GM12878 (cell line): ENCODE results near the gene PLXNA2. TPM values are rescaled to one million over a fixed set of nuclear protein-coding genes. Genes with fewer than 3 reads are reported as not detected.

Source experiments
- ATAC-seq: fragments of 200-7000 bp; cut with Tn5 transposase; 3 replicates; pipeline ENCODE4 v1.9.1; 2020; ENCODE audit warnings: mild to moderate bottlenecking, moderate library complexity
- BruUV-seq: library from RNA; stranded (reverse); fragments of 400-500 nt; replicated peaks from 2 replicates; lab custom pipeline; 2021; lab: Mats Ljungman, UMichigan
- CTCF ChIA-PET: fragments of 300-600 bp; sonication (Branson Sonifier 250); formaldehyde crosslinking; extraction: SDS; loops from one replicate; lab custom pipeline; 2021; ENCODE audit warnings: inconsistent platforms; lab: Yijun Ruan, JAX
- POLR2A ChIA-PET: fragments of 350-600 bp; formaldehyde crosslinking; extraction: SDS; loops from one replicate; lab custom pipeline; 2021; ENCODE audit warnings: inconsistent platforms; lab: Charles Lee
- RAD21 ChIA-PET: fragments of 300-600 bp; sonication (Branson Sonifier 250); formaldehyde crosslinking; loops from one replicate; lab custom pipeline; 2023; ENCODE audit warnings: antibody characterized with exemption; ENCODE audit not compliant: unreplicated experiment; lab: Charles Lee
- SMC1A ChIA-PET: fragments of 300-600 bp; sonication (Branson Sonifier 250); formaldehyde crosslinking; loops from one replicate; lab custom pipeline; 2023; ENCODE audit not compliant: unreplicated experiment, uncharacterized antibody; lab: Charles Lee
- DNase-seq: peaks from one replicate; pipeline ENCODE4 v3.0.0-alpha.2; 2011; ENCODE audit warnings: low read depth, low spot score
- FAIRE-seq: peaks from 3 replicates; lab custom pipeline; 2011; peaks lifted over from hg19 to GRCh38; lab: Jason Lieb, UNC
- H2AFZ ChIP-seq: 2 replicates; pipeline ENCODE4 v1.6.0; 2011; ENCODE audit warnings: low read depth, low read length, control low read depth; ENCODE audit not compliant: control insufficient read depth
- H3K27ac ChIP-seq: 2 replicates; pipeline ENCODE4 v1.5.1; 2011; ENCODE audit warnings: control low read depth; ENCODE audit not compliant: control insufficient read depth, insufficient read depth
- H3K27me3 ChIP-seq, 2 experiments: replicated peaks in 1 of 2; 2 replicates each; pipeline versions ENCODE4 v1.6.0 to v1.6.1; 2011; ENCODE audit warnings: low read length in 1 of 2; ENCODE audit not compliant: control insufficient read depth in 2 of 2, insufficient read depth in 2 of 2
- H3K36me3 ChIP-seq, 2 experiments: 2 replicates each; pipeline ENCODE4 v1.5.1; 2011; ENCODE audit warnings: low read length in 1 of 2; ENCODE audit not compliant: control insufficient read depth in 2 of 2, insufficient read depth in 2 of 2
- H3K4me1 ChIP-seq: 2 replicates; pipeline ENCODE4 v1.6.1; 2011; ENCODE audit warnings: mild to moderate bottlenecking, low read length, moderate library complexity, mixed read lengths; ENCODE audit not compliant: control insufficient read depth, insufficient read depth
- H3K4me2 ChIP-seq: 2 replicates; pipeline ENCODE4 v1.6.0; 2011; ENCODE audit warnings: control low read depth; ENCODE audit not compliant: control insufficient read depth, insufficient read depth
- H3K4me3 ChIP-seq: fragments of 200-600 bp; sonication (generic); 2 replicates; pipeline ENCODE4 v1.5.1; 2016
- H3K79me2 ChIP-seq: 2 replicates; pipeline ENCODE4 v1.6.0; 2011; ENCODE audit warnings: low read length; ENCODE audit not compliant: control insufficient read depth, insufficient read depth
- H3K9ac ChIP-seq: 2 replicates; pipeline ENCODE4 v1.8.0; 2011; ENCODE audit warnings: low read length, control low read depth, mixed read lengths; ENCODE audit not compliant: control insufficient read depth, insufficient read depth
- H3K9me3 ChIP-seq: replicated peaks from 3 replicates; pipeline ENCODE4 v1.5.1; 2011; ENCODE audit warnings: mild to moderate bottlenecking, low read length; ENCODE audit not compliant: control insufficient read depth, insufficient read depth
- H4K20me1 ChIP-seq: 2 replicates; pipeline ENCODE4 v1.6.0; 2011; ENCODE audit not compliant: control insufficient read depth, insufficient read depth
- CREB1 ChIP-seq: IDR thresholded peaks from 2 replicates; pipeline ENCODE4 v1.6.1; 2012; ENCODE audit warnings: low read depth, mild to moderate bottlenecking, inconsistent platforms
- E4F1 ChIP-seq: fragments of 450-650 bp; IDR thresholded peaks from 2 replicates; pipeline ENCODE4 v1.6.1; 2018; ENCODE audit warnings: borderline replicate concordance, mild to moderate bottlenecking; ENCODE audit not compliant: partially characterized antibody
- FOS ChIP-seq: IDR thresholded peaks from 3 replicates; pipeline ENCODE4 v1.6.1; 2011; ENCODE audit warnings: borderline replicate concordance; ENCODE audit not compliant: insufficient read length; ENCODE audit errors: extremely low read depth
- GABPA ChIP-seq: IDR thresholded peaks from 2 replicates; pipeline ENCODE4 v1.6.1; 2014; ENCODE audit warnings: antibody characterized with exemption, low read depth, mild to moderate bottlenecking, inconsistent platforms
- JUND ChIP-seq: IDR thresholded peaks from 2 replicates; pipeline ENCODE4 v1.6.1; 2012; ENCODE audit warnings: low read depth, mild to moderate bottlenecking, low read length, improper control_type of control experiment, moderate library complexity
- MAX ChIP-seq: IDR thresholded peaks from 2 replicates; pipeline ENCODE4 v1.6.1; 2012; ENCODE audit warnings: low read depth, low read length, improper control_type of control experiment
- MLLT1 ChIP-seq: fragments of 450-650 bp; IDR thresholded peaks from 2 replicates; pipeline ENCODE4 v1.6.1; 2016; ENCODE audit warnings: mild to moderate bottlenecking
- MTA3 ChIP-seq: IDR thresholded peaks from 2 replicates; pipeline ENCODE4 v1.6.1; 2012; ENCODE audit warnings: low read length, inconsistent platforms, borderline replicate concordance
- NRF1 ChIP-seq: conservative IDR thresholded peaks from 2 replicates; pipeline ENCODE4 v1.6.1; 2011; ENCODE audit warnings: mild to moderate bottlenecking, low read depth, low read length, improper control_type of control experiment
- PAX5 ChIP-seq: IDR thresholded peaks from 2 replicates; pipeline ENCODE4 v1.6.1; 2011; ENCODE audit warnings: low read depth, low read length, borderline replicate concordance
- RELB ChIP-seq: fragments of 450-650 bp; IDR thresholded peaks from 2 replicates; pipeline ENCODE4 v1.6.1; 2017; ENCODE audit warnings: low read depth, mild to moderate bottlenecking, moderate library complexity
- SMARCA5 ChIP-seq: fragments of 450-650 bp; IDR thresholded peaks from 2 replicates; pipeline ENCODE4 v1.6.1; 2017; ENCODE audit warnings: mild to moderate bottlenecking
- SREBF1 ChIP-seq: IDR thresholded peaks from 2 replicates; pipeline ENCODE4 v1.6.1; 2012; ENCODE audit warnings: mild to moderate bottlenecking, low read length
- YBX1 ChIP-seq: fragments of 450-650 bp; IDR thresholded peaks from 2 replicates; pipeline ENCODE4 v1.6.1; 2016; ENCODE audit warnings: antibody characterized with exemption
- ZBTB33 ChIP-seq: fragments of 450-650 bp; IDR thresholded peaks from 2 replicates; pipeline ENCODE4 v1.6.1; 2017; ENCODE audit warnings: mild to moderate bottlenecking
- WGBS: methylation state at CpG from one replicate; pipeline ENCODE4 v1.1.6; 2016; ENCODE audit warnings: low lambda C conversion rate; ENCODE audit not compliant: insufficient replicate concordance, insufficient coverage; ENCODE audit errors: missing lambda C conversion rate; 5-methylcytosine and 5-hydroxymethylcytosine counted together
- in situ Hi-C: fragments of 300-500 bp; cut with MboI; formaldehyde crosslinking; loops from 9 replicates; pipeline ENCODE4 v1.14.3; 2018; ENCODE audit warnings: mixed read lengths
- intact Hi-C: fragments of 100-400 bp; cut with micrococcal nuclease; formaldehyde crosslinking; loops from one replicate; pipeline ENCODE4 v1.14.2; 2022; ENCODE audit not compliant: unreplicated experiment
- polyA plus RNA-seq, 11 experiments: library from polyadenylated mRNA; depleted of rRNA in 4 of 11; unstranded in 6 of 11; stranded (reverse) in 5 of 11; fragments of >200 nt; fragmentation: Nextera tagmentation in 4 of 11; fragmentation: Illumina TruSeq in 1 of 11; extraction: Ambion mirVana in 4 of 11; extraction: Trizol in 1 of 11; gene quantifications; 1 replicate in 1 of 11; 2 replicates in 10 of 11; pipeline versions ENCODE4 v1.2.1 to v1.2.3, GENCODE V29; 2011 to 2016; ENCODE audit warnings: inconsistent platforms in 2 of 11, missing spikeins in 2 of 11, low read depth in 1 of 11
- total RNA-seq, 4 experiments: library from RNA; depleted of rRNA in 3 of 4; stranded (reverse); fragments of >200 nt in 3 of 4; fragmentation: Illumina TruSeq in 1 of 4; extraction: Trizol in 1 of 4; gene quantifications; 2 replicates each; pipeline versions ENCODE4 v1.2.1 to v1.2.3, GENCODE V29; 2013 to 2021

PLXNA2 gene
- total and polyA plus RNA-seq, 10 of the 15 experiments (the other 5 are each of a cell fraction or from before 2014, with no cell fraction given), result under 0.01 to 0.08 (median 0.07) TPM; not detected in 4

GRCh38 chr1:208041505-208041904 is 202.7 kb downstream of the PLXNA2 start:
- no peak for FAIRE-seq
- no peak for ATAC-seq
- H3K27ac ChIP-seq, result no peak overlapping the region
- no peak for DNase-seq
- H3K4me3 ChIP-seq, result no peak overlapping the region
- H4K20me1 ChIP-seq, result no peaks in the 10 kb centered on the region
- H2AFZ ChIP-seq, result no peak overlapping the region
- H3K79me2 ChIP-seq, result no peaks in the 10 kb centered on the region
- in situ Hi-C loops, result no loop called here
- H3K9me3 ChIP-seq, result no peaks in the 10 kb centered on the region
- SMC1A ChIA-PET, result no interaction called here
- RAD21 ChIA-PET, result no interaction called here
- intact Hi-C loops, result no loop called here
- H3K4me1 ChIP-seq, result no peaks in the 10 kb centered on the region
- BruUV-seq, result no TSS peak
- CTCF ChIA-PET, result interaction anchor here (1.4 to 2.7 kb wide), 2 partner anchors 17 to 52 kb away, joined by 6 to 12 read pairs; no protein-coding TSS in a partner anchor
- H3K27me3 ChIP-seq, result peaks cover 0 to 2% of the 10 kb centered on the region in 2 experiments; a peak in 3 of 4 replicates
- 60% methylated on average over 9 of the region's 9 CpGs for WGBS
- POLR2A ChIA-PET, result no interaction called here
- no peak overlapping the region for H3K9ac ChIP-seq
- H3K4me2 ChIP-seq, result no peak overlapping the region
- no peaks in the 10 kb centered on the region for H3K36me3 ChIP-seq
- no peak for TF ChIP-seq MTA3
- TF ChIP-seq GABPA, result no peak
- no peak for TF ChIP-seq JUND
- TF ChIP-seq CREB1, result no peak
- TF ChIP-seq MAX, result no peak
- TF ChIP-seq NRF1, result no peak
- no peak for TF ChIP-seq YBX1
- no peak for TF ChIP-seq RELB
- TF ChIP-seq SREBF1, result no peak
- TF ChIP-seq SMARCA5, result no peak
- no peak for TF ChIP-seq E4F1
- no peak for TF ChIP-seq MLLT1
- no peak for TF ChIP-seq ZBTB33
- no peak for TF ChIP-seq PAX5
- TF ChIP-seq FOS, result no peak
